GM18861 (cell line): ENCODE data around the gene ARHGEF10L.
"Not testable (repeated sequence)": the region's sequence is repeated elsewhere in the genome, so short reads cannot be mapped to it uniquely, and the experiment has no call there.

Experiments
- ATAC-seq: cut with Tn5 transposase; IDR thresholded peaks from one replicate; pipeline ENCODE4 v1.9.1; 2021; ENCODE audit not compliant: unreplicated experiment

Gene ARHGEF10L

GRCh38 chr1:17609529-17609928 lies 70.0 kb downstream of the ARHGEF10L start:
- ATAC-seq = no peak

GRCh38 chr1:17610085-17610484 lies 70.6 kb downstream of the ARHGEF10L start:
- no peak for ATAC-seq

GRCh38 chr1:17610713-17611112 lies 71.2 kb downstream of the ARHGEF10L start:
- ATAC-seq = no peak

- no peak for ATAC-seq
These were observed 72.5 kb downstream of the ARHGEF10L start for GRCh38 chr1:17611991-17612390.

GRCh38 chr1:17612831-17613230 lies 73.3 kb downstream of the ARHGEF10L start:
- ATAC-seq = no peak

- no peak for ATAC-seq
These were observed 75.1 kb downstream of the ARHGEF10L start for GRCh38 chr1:17614586-17614985.

- ATAC-seq = no peak
These were observed 75.7 kb downstream of the ARHGEF10L start for GRCh38 chr1:17615157-17615556.

GRCh38 chr1:17615959-17616358 lies 76.5 kb downstream of the ARHGEF10L start:
- ATAC-seq = no peak

GRCh38 chr1:17616731-17617279 lies 77.3 kb downstream of the ARHGEF10L start:
- no peak for ATAC-seq

GRCh38 chr1:17617787-17618557 lies 78.5 kb downstream of the ARHGEF10L start:
- ATAC-seq = no peak

- no peak for ATAC-seq
These were observed 79.2 kb downstream of the ARHGEF10L start for GRCh38 chr1:17618558-17619247.

GRCh38 chr1:17620448-17620847 lies 81.0 kb downstream of the ARHGEF10L start:
- no peak for ATAC-seq

- ATAC-seq = no peak
These were observed 82.2 kb downstream of the ARHGEF10L start for GRCh38 chr1:17621691-17622090.

- ATAC-seq = no peak
These were observed 83.3 kb downstream of the ARHGEF10L start for GRCh38 chr1:17622823-17623222.

- ATAC-seq = no peak
These were observed 85.2 kb downstream of the ARHGEF10L start for GRCh38 chr1:17624611-17625233.

- ATAC-seq = no peak
These were observed 87.9 kb downstream of the ARHGEF10L start for GRCh38 chr1:17627239-17628052.

- ATAC-seq = not testable (repeated sequence)
These were observed 89.5 kb downstream of the ARHGEF10L start for GRCh38 chr1:17629046-17629445.

GRCh38 chr1:17629460-17629859 lies 90.0 kb downstream of the ARHGEF10L start:
- ATAC-seq = no peak

- no peak for ATAC-seq
These were observed 90.7 kb downstream of the ARHGEF10L start for GRCh38 chr1:17630048-17630830.

GRCh38 chr1:17630986-17631385 lies 91.5 kb downstream of the ARHGEF10L start:
- ATAC-seq = no peak
